K562 (cell line): ENCODE results near the gene SHB. TPM values are rescaled to one million over a fixed set of nuclear protein-coding genes. Genes with fewer than 3 reads are reported as not detected.

Experiments used
- ATAC-seq: fragments of 200-7000 bp; cut with Tn5 transposase; 3 replicates; pipeline ENCODE4 v1.9.1; 2020; ENCODE audit warnings: moderate library complexity
- BruUV-seq: library from RNA; stranded (reverse); fragments of 400-500 nt; replicated peaks from 2 replicates; lab custom pipeline; 2021; lab: Mats Ljungman, UMichigan
- CTCF ChIA-PET: fragments of 300-600 bp; formaldehyde crosslinking; extraction: SDS; loops from one replicate; lab custom pipeline; 2021; ENCODE audit warnings: low intra/inter-chr PET ratio; lab: Yijun Ruan, JAX
- POLR2A ChIA-PET: fragments of 300-600, 350-650 bp; sonication (Branson Sonifier 250); formaldehyde crosslinking; extraction: SDS; loops from one replicate; lab custom pipeline; 2021; ENCODE audit warnings: antibody characterized with exemption, inconsistent platforms; lab: Yijun Ruan, JAX
- DNase-seq, 4 experiments: peaks; one replicate each; pipeline versions ENCODE4 v3.0.0 to v3.0.0-alpha.2; 2011 to 2018; ENCODE audit warnings: low spot score in 3 of 4, mixed read lengths in 3 of 4; ENCODE audit errors: extremely low read depth in 1 of 4
- FAIRE-seq: peaks from 2 replicates; lab custom pipeline; 2011; peaks lifted over from hg19 to GRCh38; lab: Jason Lieb, UNC
- H2AFZ ChIP-seq: 2 replicates; pipeline ENCODE4 v1.6.0; 2011; ENCODE audit warnings: low read depth, low read length, control low read depth, inconsistent platforms
- H3K27ac ChIP-seq: fragments of 200-600 bp; 3 replicates; pipeline ENCODE4 v1.8.0; 2011; ENCODE audit warnings: low read depth, mild to moderate bottlenecking, control low read depth, inconsistent platforms, low read length, moderate library complexity, mixed read lengths; ENCODE audit errors: extremely low read depth
- H3K27me3 ChIP-seq, 2 experiments: fragments of 300-600 bp in 1 of 2; 2 replicates in 1 of 2; 3 replicates in 1 of 2; pipeline versions ENCODE4 v1.6.0 to v1.8.0; 2011; ENCODE audit warnings: inconsistent platforms in 2 of 2, low read length in 2 of 2, mild to moderate bottlenecking in 1 of 2, mixed read lengths in 1 of 2, moderate library complexity in 1 of 2; ENCODE audit not compliant: control insufficient read depth in 2 of 2, insufficient read depth in 2 of 2
- H3K36me3 ChIP-seq: fragments of 300-600 bp; 3 replicates; pipeline ENCODE4 v1.8.0; 2011; ENCODE audit warnings: mild to moderate bottlenecking, low read length, inconsistent platforms; ENCODE audit not compliant: control insufficient read depth, insufficient read depth
- H3K4me1 ChIP-seq, 2 experiments: fragments of 200-600 bp in 1 of 2; replicated peaks in 1 of 2; 2 replicates in 1 of 2; 3 replicates in 1 of 2; pipeline versions ENCODE4 v1.5.1 to v1.8.0; 2011; ENCODE audit warnings: inconsistent platforms in 2 of 2, low read length in 2 of 2, mild to moderate bottlenecking in 1 of 2, mixed read lengths in 1 of 2, moderate library complexity in 1 of 2; ENCODE audit not compliant: control insufficient read depth in 2 of 2, insufficient read depth in 2 of 2
- H3K4me2 ChIP-seq: 2 replicates; pipeline ENCODE4 v1.6.1; 2011; ENCODE audit warnings: low read length, control low read depth, inconsistent platforms, mixed read lengths; ENCODE audit not compliant: insufficient read depth
- H3K4me3 ChIP-seq: fragments of 200-600 bp; sonication (generic), shearing (Covaris generic); 2 replicates; pipeline ENCODE4 v1.5.1; 2016; ENCODE audit warnings: control low read depth, inconsistent platforms
- H3K79me2 ChIP-seq: fragments of 200-600 bp; 3 replicates; pipeline ENCODE4 v1.8.0; 2011; ENCODE audit warnings: low read length, inconsistent platforms; ENCODE audit not compliant: control insufficient read depth, insufficient read depth
- H3K9ac ChIP-seq, 2 experiments: 2 replicates each; pipeline versions ENCODE4 v1.6.0 to v1.6.1; 2011; ENCODE audit warnings: low read depth in 2 of 2, low read length in 2 of 2, control low read depth in 1 of 2, inconsistent platforms in 1 of 2, mild to moderate bottlenecking in 1 of 2, mixed read lengths in 1 of 2; ENCODE audit not compliant: insufficient read depth in 1 of 2
- H3K9me1 ChIP-seq: one replicate; pipeline ENCODE4 v1.6.0; 2011; ENCODE audit warnings: inconsistent platforms, mild to moderate bottlenecking, low read length, moderate library complexity; ENCODE audit not compliant: control insufficient read depth, insufficient read depth
- H3K9me3 ChIP-seq: replicated peaks from 2 replicates; pipeline ENCODE4 v1.5.1; 2011; ENCODE audit warnings: low read depth, low read length, inconsistent platforms; ENCODE audit not compliant: control insufficient read depth, insufficient read depth
- H4K20me1 ChIP-seq: replicated peaks from 2 replicates; pipeline ENCODE4 v1.6.1; 2011; ENCODE audit warnings: low read length, inconsistent platforms, mixed read lengths; ENCODE audit not compliant: control insufficient read depth, insufficient read depth
- ARID2 ChIP-seq: fragments of 450-650 bp; IDR thresholded peaks from 2 replicates; pipeline ENCODE4 v1.6.1; 2017; ENCODE audit warnings: antibody characterized with exemption, mild to moderate bottlenecking
- ATF1 ChIP-seq, 2 experiments: fragments of 450-650 bp in 1 of 2; IDR thresholded peaks; 2 replicates each; pipeline ENCODE4 v1.6.1; 2016; ENCODE audit warnings: missing compliant biosample characterization in 1 of 2, missing genetic modification characterization in 1 of 2
- CREB5 ChIP-seq: fragments of 250-450 bp; sonication (Bioruptor Pico); IDR thresholded peaks from 2 replicates; pipeline ENCODE4 v1.5.0; 2020; ENCODE audit warnings: mild to moderate bottlenecking
- ELK1 ChIP-seq: sonication (generic); formaldehyde crosslinking; IDR thresholded peaks from 2 replicates; pipeline ENCODE4 v1.8.1; 2022; ENCODE audit warnings: missing genetic modification reagents
- FOXP1 ChIP-seq: sonication (generic); formaldehyde crosslinking; IDR thresholded peaks from 2 replicates; pipeline ENCODE4 v1.8.0; 2022; ENCODE audit warnings: mild to moderate bottlenecking, missing genetic modification reagents
- IRF2 ChIP-seq: sonication (generic); formaldehyde crosslinking; IDR thresholded peaks from 2 replicates; pipeline ENCODE4 v1.8.1; 2022; ENCODE audit warnings: mild to moderate bottlenecking, missing genetic modification reagents
- KLF13 ChIP-seq: fragments of 450-650 bp; IDR thresholded peaks from 2 replicates; pipeline ENCODE4 v1.6.1; 2016; ENCODE audit warnings: missing genetic modification characterization, low read depth, mild to moderate bottlenecking, missing compliant biosample characterization, moderate library complexity, borderline replicate concordance
- MAFF ChIP-seq: IDR thresholded peaks from 2 replicates; pipeline ENCODE4 v1.6.1; 2012; ENCODE audit warnings: low read length, improper control_type of control experiment
- PCBP2 ChIP-seq: fragments of 200-400 bp; formaldehyde crosslinking; IDR thresholded peaks from 2 replicates; pipeline ENCODE4 v1.6.1; 2018; ENCODE audit warnings: low read length, low read depth, mild to moderate bottlenecking, moderate library complexity; ENCODE audit not compliant: poor library complexity, severe bottlenecking
- PHF20 ChIP-seq: fragments of 450-650 bp; IDR thresholded peaks from 2 replicates; pipeline ENCODE4 v1.6.1; 2018; ENCODE audit not compliant: partially characterized antibody
- ZC3H11A ChIP-seq: IDR thresholded peaks from 2 replicates; pipeline ENCODE4 v1.6.1; 2012; ENCODE audit warnings: low read depth, low read length, improper control_type of control experiment
- ZNF165 ChIP-seq: fragments of 250-450 bp; sonication (Bioruptor Pico); IDR thresholded peaks from 2 replicates; pipeline ENCODE4 v1.4.0; 2020; ENCODE audit warnings: borderline replicate concordance
- ZNF407 ChIP-seq: fragments of 450-650 bp; IDR thresholded peaks from 2 replicates; pipeline ENCODE4 v1.6.1; 2016; ENCODE audit warnings: low read depth
- WGBS: fragments of 100-300 bp; shearing (Covaris generic); methylation state at CpG from one replicate; pipeline ENCODE4 v1.1.6; 2016; ENCODE audit warnings: low coverage, mixed read lengths; ENCODE audit not compliant: insufficient coverage; ENCODE audit errors: missing lambda C conversion rate; 5-methylcytosine and 5-hydroxymethylcytosine counted together
- in situ Hi-C: fragments of 300-500 bp; cut with MboI; formaldehyde crosslinking; loops from 4 replicates; pipeline ENCODE4 v1.15.0; 2018; ENCODE audit warnings: inconsistent platforms, mixed read lengths
- intact Hi-C: fragments of 100-400 bp; cut with micrococcal nuclease; formaldehyde crosslinking; loops from 2 replicates; pipeline ENCODE4 v1.14.2; 2022
- polyA plus RNA-seq, 8 experiments: library from polyadenylated mRNA; depleted of rRNA in 4 of 8; stranded (reverse) in 5 of 8; unstranded in 3 of 8; fragments of >200 nt; fragmentation: Nextera tagmentation in 2 of 8; fragmentation: Illumina TruSeq in 1 of 8; extraction: Ambion mirVana in 2 of 8; extraction: Trizol in 1 of 8; gene quantifications; 2 replicates each; pipeline versions ENCODE4 v1.2.1 to v1.2.3, GENCODE V29; 2011 to 2014; ENCODE audit warnings: inconsistent platforms in 1 of 8, missing spikeins in 1 of 8
- total RNA-seq, 7 experiments: library from RNA; depleted of rRNA in 6 of 7; stranded (reverse); fragments of >200 nt in 6 of 7; fragmentation: Illumina TruSeq in 2 of 7; extraction: Trizol in 2 of 7; gene quantifications; 2 replicates each; pipeline versions ENCODE4 v1.2.1 to v1.2.3, GENCODE V29; 2011 to 2021; ENCODE audit warnings: low replicate concordance in 1 of 7

Gene SHB
- total and polyA plus RNA-seq, 9 of the 15 experiments (the other 6 are each of a cell fraction or from before 2014, with no cell fraction given), result 0.78 to 16.0 (median 5.3) TPM

- Histone ChIP-seq H3K9me3 (peaks cover 4% of the 10 kb centered on the region; the same call in 1 of the 2 replicates), H3K27me3 (no peaks in the 10 kb centered on the region), H3K4me1 (peaks cover 0 to 7% of the 10 kb centered on the region in 2 experiments; a peak in 3 of 5 replicates), H3K4me3 (no peak overlapping the region), H3K9ac (no peak overlapping the region), H3K4me2 (no peak overlapping the region), H3K36me3 (peaks cover 17% of the 10 kb centered on the region; the same call in 1 of the 3 replicates), H3K9me1 (no peaks in the 10 kb centered on the region), H3K79me2 (no peaks in the 10 kb centered on the region), H2AFZ (no peak overlapping the region), H3K27ac (no peak overlapping the region), H4K20me1 (no peaks in the 10 kb centered on the region)
- ChIA-PET POLR2A (interaction anchor here (0.7 to 1.1 kb wide), 3 partner anchors 11 to 17 kb away, joined by 3 read pairs; no protein-coding TSS in a partner anchor), CTCF (no interaction called here)
- no peak for DNase-seq
- 28% methylated on average over 1 of the region's 1 CpG for WGBS
- BruUV-seq, result no TSS peak
- in situ Hi-C loops, result no loop called here
- FAIRE-seq, result no peak
- ATAC-seq, result no peak
- intact Hi-C loops, result no loop called here
- TF ChIP-seq FOXP1 (CRISPR knock-in tag) (no peak), ELK1 (CRISPR knock-in tag) (no peak), KLF13 (tag) (no peak), ZC3H11A (no peak), ATF1 (CRISPR knock-in tag; IDR thresholded peaks at IDR 0.05) (no peak), ATF1 (tag; IDR thresholded peaks at IDR 0.05) (no peak), ZNF407 (no peak), ZNF165 (no peak), MAFF (no peak), IRF2 (CRISPR knock-in tag) (no peak), PCBP2 (no peak), CREB5 (CRISPR knock-in tag) (no peak), ARID2 (no peak), PHF20 (no peak)
These were observed 192.7 kb downstream of the SHB start for GRCh38 chr9:37876376-37876775.
